GM12878 (cell line): ENCODE data around the gene HSD17B12. TPM values are rescaled to one million over a fixed set of nuclear protein-coding genes. Genes with fewer than 3 reads are reported as not detected.

Experiments used
- ATAC-seq: fragments of 200-7000 bp; cut with Tn5 transposase; 3 replicates; pipeline ENCODE4 v1.9.1; 2020; ENCODE audit warnings: mild to moderate bottlenecking, moderate library complexity
- BruUV-seq: library from RNA; stranded (reverse); fragments of 400-500 nt; replicated peaks from 2 replicates; lab custom pipeline; 2021; lab: Mats Ljungman, UMichigan
- CTCF ChIA-PET: fragments of 300-600 bp; sonication (Branson Sonifier 250); formaldehyde crosslinking; extraction: SDS; loops from one replicate; lab custom pipeline; 2021; ENCODE audit warnings: inconsistent platforms; lab: Yijun Ruan, JAX
- POLR2A ChIA-PET: fragments of 350-600 bp; formaldehyde crosslinking; extraction: SDS; loops from one replicate; lab custom pipeline; 2021; ENCODE audit warnings: inconsistent platforms; lab: Charles Lee
- RAD21 ChIA-PET: fragments of 300-600 bp; sonication (Branson Sonifier 250); formaldehyde crosslinking; loops from one replicate; lab custom pipeline; 2023; ENCODE audit warnings: antibody characterized with exemption; ENCODE audit not compliant: unreplicated experiment; lab: Charles Lee
- SMC1A ChIA-PET: fragments of 300-600 bp; sonication (Branson Sonifier 250); formaldehyde crosslinking; loops from one replicate; lab custom pipeline; 2023; ENCODE audit not compliant: unreplicated experiment, uncharacterized antibody; lab: Charles Lee
- DNase-seq: peaks from one replicate; pipeline ENCODE4 v3.0.0-alpha.2; 2011; ENCODE audit warnings: low read depth, low spot score
- FAIRE-seq: peaks from 3 replicates; lab custom pipeline; 2011; peaks lifted over from hg19 to GRCh38; lab: Jason Lieb, UNC
- H2AFZ ChIP-seq: 2 replicates; pipeline ENCODE4 v1.6.0; 2011; ENCODE audit warnings: low read depth, low read length, control low read depth; ENCODE audit not compliant: control insufficient read depth
- H3K27ac ChIP-seq: 2 replicates; pipeline ENCODE4 v1.5.1; 2011; ENCODE audit warnings: control low read depth; ENCODE audit not compliant: control insufficient read depth, insufficient read depth
- H3K27me3 ChIP-seq, 2 experiments: replicated peaks in 1 of 2; 2 replicates each; pipeline versions ENCODE4 v1.6.0 to v1.6.1; 2011; ENCODE audit warnings: low read length in 1 of 2; ENCODE audit not compliant: control insufficient read depth in 2 of 2, insufficient read depth in 2 of 2
- H3K36me3 ChIP-seq, 2 experiments: 2 replicates each; pipeline ENCODE4 v1.5.1; 2011; ENCODE audit warnings: low read length in 1 of 2; ENCODE audit not compliant: control insufficient read depth in 2 of 2, insufficient read depth in 2 of 2
- H3K4me1 ChIP-seq: 2 replicates; pipeline ENCODE4 v1.6.1; 2011; ENCODE audit warnings: mild to moderate bottlenecking, low read length, moderate library complexity, mixed read lengths; ENCODE audit not compliant: control insufficient read depth, insufficient read depth
- H3K4me2 ChIP-seq: 2 replicates; pipeline ENCODE4 v1.6.0; 2011; ENCODE audit warnings: control low read depth; ENCODE audit not compliant: control insufficient read depth, insufficient read depth
- H3K4me3 ChIP-seq: fragments of 200-600 bp; sonication (generic); 2 replicates; pipeline ENCODE4 v1.5.1; 2016
- H3K79me2 ChIP-seq: 2 replicates; pipeline ENCODE4 v1.6.0; 2011; ENCODE audit warnings: low read length; ENCODE audit not compliant: control insufficient read depth, insufficient read depth
- H3K9ac ChIP-seq: 2 replicates; pipeline ENCODE4 v1.8.0; 2011; ENCODE audit warnings: low read length, control low read depth, mixed read lengths; ENCODE audit not compliant: control insufficient read depth, insufficient read depth
- H3K9me3 ChIP-seq: replicated peaks from 3 replicates; pipeline ENCODE4 v1.5.1; 2011; ENCODE audit warnings: mild to moderate bottlenecking, low read length; ENCODE audit not compliant: control insufficient read depth, insufficient read depth
- H4K20me1 ChIP-seq: 2 replicates; pipeline ENCODE4 v1.6.0; 2011; ENCODE audit not compliant: control insufficient read depth, insufficient read depth
- ATF3 ChIP-seq: IDR thresholded peaks from 2 replicates; pipeline ENCODE4 v1.6.1; 2011; ENCODE audit warnings: low read depth, mild to moderate bottlenecking, low read length, moderate library complexity, borderline replicate concordance; ENCODE audit errors: extremely low read depth
- CHD1 ChIP-seq: IDR thresholded peaks from 2 replicates; pipeline ENCODE4 v1.6.1; 2012; ENCODE audit warnings: low read depth, low read length, improper control_type of control experiment
- GABPA ChIP-seq: IDR thresholded peaks from 2 replicates; pipeline ENCODE4 v1.6.1; 2014; ENCODE audit warnings: antibody characterized with exemption, low read depth, mild to moderate bottlenecking, inconsistent platforms
- HDGF ChIP-seq: fragments of 450-650 bp; IDR thresholded peaks from 2 replicates; pipeline ENCODE4 v1.6.1; 2016; ENCODE audit warnings: antibody characterized with exemption
- JUND ChIP-seq: IDR thresholded peaks from 2 replicates; pipeline ENCODE4 v1.6.1; 2012; ENCODE audit warnings: low read depth, mild to moderate bottlenecking, low read length, improper control_type of control experiment, moderate library complexity
- PBX3 ChIP-seq: IDR thresholded peaks from 2 replicates; pipeline ENCODE4 v1.6.1; 2011; ENCODE audit warnings: mild to moderate bottlenecking, low read depth, low read length, moderate library complexity; ENCODE audit not compliant: insufficient replicate concordance
- TBL1XR1 ChIP-seq: IDR thresholded peaks from 2 replicates; pipeline ENCODE4 v1.6.1; 2012; ENCODE audit warnings: low read depth, low read length, improper control_type of control experiment
- ZNF384 ChIP-seq: IDR thresholded peaks from 2 replicates; pipeline ENCODE4 v1.6.1; 2012; ENCODE audit warnings: low read depth, mild to moderate bottlenecking, low read length, improper control_type of control experiment, borderline replicate concordance
- ZNF622 ChIP-seq: fragments of 450-650 bp; IDR thresholded peaks from 2 replicates; pipeline ENCODE4 v1.6.1; 2017; ENCODE audit warnings: mild to moderate bottlenecking, inconsistent platforms
- WGBS: methylation state at CpG from one replicate; pipeline ENCODE4 v1.1.6; 2016; ENCODE audit warnings: low lambda C conversion rate; ENCODE audit not compliant: insufficient replicate concordance, insufficient coverage; ENCODE audit errors: missing lambda C conversion rate; 5-methylcytosine and 5-hydroxymethylcytosine counted together
- in situ Hi-C: fragments of 300-500 bp; cut with MboI; formaldehyde crosslinking; loops from 9 replicates; pipeline ENCODE4 v1.14.3; 2018; ENCODE audit warnings: mixed read lengths
- intact Hi-C: fragments of 100-400 bp; cut with micrococcal nuclease; formaldehyde crosslinking; loops from one replicate; pipeline ENCODE4 v1.14.2; 2022; ENCODE audit not compliant: unreplicated experiment
- polyA plus RNA-seq, 11 experiments: library from polyadenylated mRNA; depleted of rRNA in 4 of 11; unstranded in 6 of 11; stranded (reverse) in 5 of 11; fragments of >200 nt; fragmentation: Nextera tagmentation in 4 of 11; fragmentation: Illumina TruSeq in 1 of 11; extraction: Ambion mirVana in 4 of 11; extraction: Trizol in 1 of 11; gene quantifications; 1 replicate in 1 of 11; 2 replicates in 10 of 11; pipeline versions ENCODE4 v1.2.1 to v1.2.3, GENCODE V29; 2011 to 2016; ENCODE audit warnings: inconsistent platforms in 2 of 11, missing spikeins in 2 of 11, low read depth in 1 of 11
- total RNA-seq, 4 experiments: library from RNA; depleted of rRNA in 3 of 4; stranded (reverse); fragments of >200 nt in 3 of 4; fragmentation: Illumina TruSeq in 1 of 4; extraction: Trizol in 1 of 4; gene quantifications; 2 replicates each; pipeline versions ENCODE4 v1.2.1 to v1.2.3, GENCODE V29; 2013 to 2021

Gene HSD17B12
- total and polyA plus RNA-seq, 10 of the 15 experiments (the other 5 are each of a cell fraction or from before 2014, with no cell fraction given): 23.6 to 88.0 (median 64.7) TPM

GRCh38 chr11:43788421-43788820 lies 107.9 kb downstream of the HSD17B12 start:
- FAIRE-seq (no peak), ATAC-seq (no peak), DNase-seq (no peak)
- Histone ChIP-seq H4K20me1 (no peaks in the 10 kb centered on the region), H2AFZ (no peak overlapping the region), H3K4me3 (no peak overlapping the region), H3K27ac (no peak overlapping the region), H3K4me1 (no peaks in the 10 kb centered on the region), H3K9me3 (peaks cover 3% of the 10 kb centered on the region; the same call in 2 of the 3 replicates), H3K79me2 (no peaks in the 10 kb centered on the region), H3K4me2 (no peak overlapping the region; the same call in 1 of the 2 replicates), H3K36me3 (no peaks in the 10 kb centered on the region), H3K9ac (no peak overlapping the region), H3K27me3 (no peaks in the 10 kb centered on the region)
- no TSS peak for BruUV-seq
- SMC1A ChIA-PET: interaction anchor here (0.7 to 1.7 kb wide), 9 partner anchors 9 to 105 kb away, joined by 3 to 7 read pairs (median 3); no protein-coding TSS in a partner anchor
- 15% methylated on average over 2 of the region's 3 CpGs for WGBS
- CTCF ChIA-PET: interaction anchor here (1.0 to 1.7 kb wide), 4 partner anchors 8 to 63 kb away, joined by 3 to 4 read pairs (median 4); no protein-coding TSS in a partner anchor
- POLR2A ChIA-PET: interaction anchor here (0.6 kb wide), 5 partner anchors 30 to 98 kb away, joined by 3 to 7 read pairs (median 3); no protein-coding TSS in a partner anchor
- 0 out of 2 replicates have a peak, but pooled peaks have one; percentile 30 for TF ChIP-seq ZNF384
- TF ChIP-seq TBL1XR1: no peak
- TF ChIP-seq ATF3: no peak
- no peak for TF ChIP-seq CHD1
- intact Hi-C loops (no loop called here), in situ Hi-C loops (no loop called here)
- RAD21 ChIA-PET: interaction anchor here (0.6 to 1.0 kb wide), 2 partner anchors 21 to 35 kb away, joined by 3 read pairs; no protein-coding TSS in a partner anchor

- H3K4me2 ChIP-seq: no peak overlapping the region
- TF ChIP-seq ZNF622 (no peak), PBX3 (no peak), JUND (no peak), HDGF (no peak), GABPA (no peak)
- TF ChIP-seq, all 136 proteins: peak for 0
- Histone ChIP-seq H3K9me3 (no peaks in the 10 kb centered on the region), H2AFZ (no peak overlapping the region), H3K9ac (no peak overlapping the region), H3K36me3 (no peaks in the 10 kb centered on the region; a peak in 1 of 4 replicates), H4K20me1 (no peaks in the 10 kb centered on the region), H3K27me3 (no peaks in the 10 kb centered on the region), H3K79me2 (no peaks in the 10 kb centered on the region), H3K4me3 (no peak overlapping the region), H3K27ac (no peak overlapping the region), H3K4me1 (no peaks in the 10 kb centered on the region)
- ChIA-PET CTCF (interaction anchor here (1.7 kb wide), 1 partner anchor 62 kb away, joined by 4 read pairs; no protein-coding TSS in a partner anchor), POLR2A (no interaction called here), SMC1A (interaction anchor here (0.6 kb wide), 1 partner anchor 173 kb away, joined by 4 read pairs; no protein-coding TSS in a partner anchor), RAD21 (no interaction called here)
- no peak for DNase-seq
- in situ Hi-C loops: no loop called here
- BruUV-seq: no TSS peak
- WGBS: 100% methylated on average over 5 of the region's 5 CpGs
- intact Hi-C loops: no loop called here
- ATAC-seq: no peak
- no peak for FAIRE-seq
Observed at GRCh38 chr11:43789700-43790443, 109.3 kb downstream of the HSD17B12 start.
